OCI-LY1 (cell line): Measurements from ENCODE around the gene GMIP.

Source experiments
- CTCF ChIP-seq: fragments of 200-600 bp; sonication (generic), shearing (Covaris generic); IDR thresholded peaks from 2 replicates; pipeline ENCODE4 v1.5.1; 2017; ENCODE audit warnings: mild to moderate bottlenecking, antibody characterized with exemption, low read length, moderate library complexity, mixed read lengths
- EZH2 ChIP-seq: fragments of 200-600 bp; sonication (generic), shearing (Covaris generic); IDR thresholded peaks from 2 replicates; pipeline ENCODE4 v1.8.0; 2017; ENCODE audit warnings: borderline replicate concordance, mixed run types, mild to moderate bottlenecking, antibody characterized with exemption, low read length, moderate library complexity, mixed read lengths

- TF ChIP-seq CTCF (no peak), EZH2 (no peak)
Observed at GRCh38 chr19:19657397-19657783, 13.9 kb upstream of the GMIP start.
